ENCODE data around the gene EI24.

- TF ChIP-seq POLR2AphosphoS5 (IDR thresholded peaks at IDR 0.05) (no peak), EP300 (IDR thresholded peaks at IDR 0.05; ENCODE audit: low read depth) (no peak)
These were observed 6.8 kb upstream of the EI24 start for GRCh38 chr11:125562430-125562829.
